ENCODE data around the gene C11orf58. TPM values are rescaled to one million over a fixed set of nuclear protein-coding genes. Genes with fewer than 3 reads are reported as not detected.

The C11orf58 gene
- 100 to 1,000 TPM; 103 to 109 TPM for total RNA-seq

- Mint-ChIP-seq H3K9me3 (no peaks in the 10 kb centered on the region), H3K27me3 (no peaks in the 10 kb centered on the region), H3K36me3 (peaks cover 6% of the 10 kb centered on the region), H3K4me3 (no peak within 1 kb of the TSS), H3K4me1 (ENCODE audit: low read depth in 2 of 2) (peaks cover 13 to 15% of the 10 kb centered on the region in 2 donors), H3K27ac (no peak within 1 kb of the TSS)
- DNase-seq (ENCODE audit: low spot score), result peak; percentile 96
- peak; percentile 99 for ATAC-seq
Measured at GRCh38 chr11:16738193-16738946, at the start of gene C11orf58. Gene C11orf58 (plus strand): TSS chr11:16738647. CDS start chr11:16738779, 132 bp downstream.

- no peak overlapping the region for H3K27ac Mint-ChIP-seq
- H3K27me3 Mint-ChIP-seq, result peaks cover 6 to 23% of the 10 kb centered on the region in 2 donors
- DNase-seq (ENCODE audit: low spot score) (no peak), ATAC-seq (no peak)
- no peaks in the 10 kb centered on the region for H3K9me3 Mint-ChIP-seq
- H3K4me1 Mint-ChIP-seq (ENCODE audit: low read depth in 2 of 2), result no peaks in the 10 kb centered on the region
- H3K4me3 Mint-ChIP-seq, result no peak overlapping the region
- no peaks in the 10 kb centered on the region for H3K36me3 Mint-ChIP-seq
Measured at GRCh38 chr11:16690086-16690485, 48.4 kb upstream of the C11orf58 start.

- H3K27me3 Mint-ChIP-seq, result peaks cover 6 to 14% of the 10 kb centered on the region in 2 donors
- H3K4me3 Mint-ChIP-seq, result no peak overlapping the region
- no peak for DNase-seq (ENCODE audit: low spot score)
- no peak for ATAC-seq
- H3K4me1 Mint-ChIP-seq (ENCODE audit: low read depth in 2 of 2), result no peaks in the 10 kb centered on the region
- no peaks in the 10 kb centered on the region for H3K36me3 Mint-ChIP-seq
- H3K9me3 Mint-ChIP-seq, result no peaks in the 10 kb centered on the region
- H3K27ac Mint-ChIP-seq, result no peak overlapping the region
Measured at GRCh38 chr11:16703795-16704194, 34.7 kb upstream of the C11orf58 start.

GRCh38 chr11:16713594-16713993 is 24.9 kb upstream of the C11orf58 start:
- no peaks in the 10 kb centered on the region for H3K36me3 Mint-ChIP-seq
- ATAC-seq, result no peak
- H3K27ac Mint-ChIP-seq, result no peak overlapping the region
- H3K9me3 Mint-ChIP-seq, result no peaks in the 10 kb centered on the region
- H3K4me3 Mint-ChIP-seq, result no peak overlapping the region
- no peaks in the 10 kb centered on the region for H3K4me1 Mint-ChIP-seq (ENCODE audit: low read depth in 2 of 2)
- peaks cover 22 to 23% of the 10 kb centered on the region in 2 donors for H3K27me3 Mint-ChIP-seq
- no peak for DNase-seq (ENCODE audit: low spot score)

- H3K27ac Mint-ChIP-seq, result no peak overlapping the region
- no peaks in the 10 kb centered on the region for H3K4me1 Mint-ChIP-seq (ENCODE audit: low read depth in 2 of 2)
- peaks cover 9 to 16% of the 10 kb centered on the region in 2 donors for H3K27me3 Mint-ChIP-seq
- ATAC-seq, result no peak
- H3K4me3 Mint-ChIP-seq, result no peak overlapping the region
- no peaks in the 10 kb centered on the region for H3K36me3 Mint-ChIP-seq
- H3K9me3 Mint-ChIP-seq, result no peaks in the 10 kb centered on the region
- DNase-seq (ENCODE audit: low spot score), result no peak
Measured at GRCh38 chr11:16722581-16723344, 15.7 kb upstream of the C11orf58 start.

- H3K4me1 Mint-ChIP-seq (ENCODE audit: low read depth in 2 of 2), result no peaks in the 10 kb centered on the region
- H3K27ac Mint-ChIP-seq, result no peak overlapping the region
- no peak overlapping the region for H3K4me3 Mint-ChIP-seq
- peaks cover 15% of the 10 kb centered on the region for H3K36me3 Mint-ChIP-seq
- no peak for DNase-seq (ENCODE audit: low spot score)
- H3K27me3 Mint-ChIP-seq, result peaks cover 41 to 46% of the 10 kb centered on the region in 2 donors
- ATAC-seq, result no peak
- peaks cover 2% of the 10 kb centered on the region for H3K9me3 Mint-ChIP-seq
Measured at GRCh38 chr11:16727806-16728205, 10.6 kb upstream of the C11orf58 start.

- no peak overlapping the region for H3K4me3 Mint-ChIP-seq
- no peaks in the 10 kb centered on the region for H3K27me3 Mint-ChIP-seq
- peaks cover 6% of the 10 kb centered on the region for H3K36me3 Mint-ChIP-seq
- H3K9me3 Mint-ChIP-seq, result no peaks in the 10 kb centered on the region
- H3K27ac Mint-ChIP-seq, result no peak overlapping the region
- no peak for ATAC-seq
- DNase-seq (ENCODE audit: low spot score), result no peak
- H3K4me1 Mint-ChIP-seq (ENCODE audit: low read depth in 2 of 2), result peaks cover 10 to 11% of the 10 kb centered on the region in 2 donors
Measured at GRCh38 chr11:16737818-16738192, 642 bp upstream of the C11orf58 start.

- peak in 1 of 2 donors; percentile 4 for ATAC-seq
- no peak for DNase-seq (ENCODE audit: low spot score)
- H3K4me1 Mint-ChIP-seq (ENCODE audit: low read depth in 2 of 2), result peaks cover 15 to 19% of the 10 kb centered on the region in 2 donors
- no peaks in the 10 kb centered on the region for H3K9me3 Mint-ChIP-seq
- H3K36me3 Mint-ChIP-seq, result peaks cover 6% of the 10 kb centered on the region
- H3K27me3 Mint-ChIP-seq, result no peaks in the 10 kb centered on the region
- H3K4me3 Mint-ChIP-seq, result no peak overlapping the region
- H3K27ac Mint-ChIP-seq, result no peak overlapping the region
Measured at GRCh38 chr11:16738947-16739815, 734 bp downstream of the C11orf58 start.

GRCh38 chr11:16741473-16741872 is 3.0 kb downstream of the C11orf58 start:
- peaks cover 26 to 37% of the 10 kb centered on the region in 2 donors for H3K4me1 Mint-ChIP-seq (ENCODE audit: low read depth in 2 of 2)
- H3K9me3 Mint-ChIP-seq, result no peaks in the 10 kb centered on the region
- no peak for DNase-seq (ENCODE audit: low spot score)
- peaks cover 14% of the 10 kb centered on the region for H3K36me3 Mint-ChIP-seq
- H3K27me3 Mint-ChIP-seq, result no peaks in the 10 kb centered on the region
- ATAC-seq, result no peak
- H3K27ac Mint-ChIP-seq, result no peak overlapping the region
- peak overlapping the region; percentile 49 for H3K4me3 Mint-ChIP-seq

GRCh38 chr11:16743478-16743877 is 5.0 kb downstream of the C11orf58 start:
- H3K4me3 Mint-ChIP-seq, result no peak overlapping the region

GRCh38 chr11:16744128-16744725 is 5.8 kb downstream of the C11orf58 start:
- H3K27ac Mint-ChIP-seq, result peak overlapping the region in 1 of 2 donors; percentile 43
- H3K36me3 Mint-ChIP-seq, result peaks cover 23% of the 10 kb centered on the region
- H3K4me1 Mint-ChIP-seq (ENCODE audit: low read depth in 2 of 2), result peaks cover 27 to 37% of the 10 kb centered on the region in 2 donors
- H3K9me3 Mint-ChIP-seq, result no peaks in the 10 kb centered on the region
- ATAC-seq (no peak), DNase-seq (ENCODE audit: low spot score) (no peak)
- H3K27me3 Mint-ChIP-seq, result no peaks in the 10 kb centered on the region
- H3K4me3 Mint-ChIP-seq, result no peak overlapping the region

More at GRCh38 chr11:16743478-16743877, 5.0 kb downstream of the C11orf58 start:
- Mint-ChIP-seq H3K27me3 (no peaks in the 10 kb centered on the region), H3K4me1 (ENCODE audit: low read depth in 2 of 2) (peaks cover 27 to 37% of the 10 kb centered on the region in 2 donors), H3K36me3 (peaks cover 23% of the 10 kb centered on the region), H3K27ac (no peak overlapping the region), H3K9me3 (no peaks in the 10 kb centered on the region)
- ATAC-seq (no peak), DNase-seq (ENCODE audit: low spot score) (no peak)

- Mint-ChIP-seq H3K9me3 (no peaks in the 10 kb centered on the region), H3K27me3 (no peaks in the 10 kb centered on the region), H3K36me3 (peaks cover 26% of the 10 kb centered on the region), H3K27ac (no peak overlapping the region), H3K4me1 (ENCODE audit: low read depth in 2 of 2) (peaks cover 37 to 44% of the 10 kb centered on the region in 2 donors), H3K4me3 (no peak overlapping the region)
- no peak for DNase-seq (ENCODE audit: low spot score)
- ATAC-seq, result no peak
Measured at GRCh38 chr11:16745950-16746605, 7.6 kb downstream of the C11orf58 start.

GRCh38 chr11:16749092-16749491 is 10.6 kb downstream of the C11orf58 start:
- Mint-ChIP-seq H3K4me3 (no peak overlapping the region), H3K36me3 (peaks cover 33% of the 10 kb centered on the region), H3K9me3 (no peaks in the 10 kb centered on the region), H3K27ac (no peak overlapping the region), H3K27me3 (no peaks in the 10 kb centered on the region), H3K4me1 (ENCODE audit: low read depth in 2 of 2) (peaks cover 28 to 32% of the 10 kb centered on the region in 2 donors)
- no peak for DNase-seq (ENCODE audit: low spot score)
- no peak for ATAC-seq
